Activated naive CD4-positive, alpha-beta T cell treated with anti-CD3 and anti-CD28 coated beads, Interleukin-2, amount 10 ng/mL, durations not matched to agents 7 days and 5 days (primary cell): Measurements from ENCODE around the gene GRIK1.

Experiments used
- CTCF ChIA-PET: fragments of 350-600 bp; sonication (Branson Sonifier 250); formaldehyde crosslinking; loops from one replicate; lab custom pipeline; 2021; ENCODE audit warnings: antibody characterized with exemption; lab: Charles Lee
- DNase-seq: peaks from one replicate; pipeline ENCODE4 v3.0.0-alpha.2; 2020
- H3K27ac Mint-ChIP-seq: one replicate; pipeline ENCODE4 v1.8.0; 2021; ENCODE audit warnings: mild to moderate bottlenecking, moderate library complexity, mixed read lengths
- H3K27me3 Mint-ChIP-seq: one replicate; pipeline ENCODE4 v1.8.0; 2021; ENCODE audit warnings: mild to moderate bottlenecking, mixed read lengths
- H3K36me3 Mint-ChIP-seq: one replicate; pipeline ENCODE4 v1.8.0; 2021; ENCODE audit warnings: mixed read lengths
- H3K4me1 Mint-ChIP-seq: one replicate; pipeline ENCODE4 v1.8.0; 2021; ENCODE audit warnings: mixed read lengths
- H3K4me3 Mint-ChIP-seq: one replicate; pipeline ENCODE4 v1.8.0; 2021; ENCODE audit warnings: mild to moderate bottlenecking, moderate library complexity, mixed read lengths
- H3K9me3 Mint-ChIP-seq: one replicate; pipeline ENCODE4 v1.8.0; 2021; ENCODE audit warnings: mixed read lengths

Gene GRIK1

GRCh38 chr21:29586696-29587095 is 353.1 kb downstream of the GRIK1 start:
- CTCF ChIA-PET, result no interaction called here
- no peaks in the 10 kb centered on the region for H3K36me3 Mint-ChIP-seq

GRCh38 chr21:29585462-29585861 is 354.3 kb downstream of the GRIK1 start:
- H3K4me1 Mint-ChIP-seq, result no peaks in the 10 kb centered on the region
- H3K4me3 Mint-ChIP-seq, result no peak overlapping the region
- DNase-seq, result no peak
- H3K27ac Mint-ChIP-seq, result no peak overlapping the region
- H3K27me3 Mint-ChIP-seq, result no peaks in the 10 kb centered on the region
- CTCF ChIA-PET, result no interaction called here
- no peaks in the 10 kb centered on the region for H3K9me3 Mint-ChIP-seq
- H3K36me3 Mint-ChIP-seq, result no peaks in the 10 kb centered on the region

More at GRCh38 chr21:29586696-29587095, 353.1 kb downstream of the GRIK1 start:
- H3K27ac Mint-ChIP-seq, result no peak overlapping the region
- no peak overlapping the region for H3K4me3 Mint-ChIP-seq
- no peaks in the 10 kb centered on the region for H3K9me3 Mint-ChIP-seq
- H3K4me1 Mint-ChIP-seq, result no peaks in the 10 kb centered on the region
- no peaks in the 10 kb centered on the region for H3K27me3 Mint-ChIP-seq
- no peak for DNase-seq

- H3K4me3 Mint-ChIP-seq, result no peak overlapping the region
- CTCF ChIA-PET, result no interaction called here
- DNase-seq, result no peak
- H3K27me3 Mint-ChIP-seq, result no peaks in the 10 kb centered on the region
- no peaks in the 10 kb centered on the region for H3K36me3 Mint-ChIP-seq
- H3K4me1 Mint-ChIP-seq, result no peaks in the 10 kb centered on the region
- H3K27ac Mint-ChIP-seq, result no peak overlapping the region
- no peaks in the 10 kb centered on the region for H3K9me3 Mint-ChIP-seq
These were observed 356.3 kb downstream of the GRIK1 start for GRCh38 chr21:29583424-29583924.

- DNase-seq, result no peak
- no peak overlapping the region for H3K27ac Mint-ChIP-seq
- CTCF ChIA-PET, result no interaction called here
- H3K36me3 Mint-ChIP-seq, result no peaks in the 10 kb centered on the region
- no peaks in the 10 kb centered on the region for H3K4me1 Mint-ChIP-seq
- H3K4me3 Mint-ChIP-seq, result no peak overlapping the region
- no peaks in the 10 kb centered on the region for H3K9me3 Mint-ChIP-seq
- no peaks in the 10 kb centered on the region for H3K27me3 Mint-ChIP-seq
These were observed 356.9 kb downstream of the GRIK1 start for GRCh38 chr21:29582855-29583254.

- Mint-ChIP-seq H3K27me3 (no peaks in the 10 kb centered on the region), H3K36me3 (no peaks in the 10 kb centered on the region), H3K4me3 (no peak overlapping the region), H3K27ac (no peak overlapping the region), H3K9me3 (no peaks in the 10 kb centered on the region), H3K4me1 (no peaks in the 10 kb centered on the region)
- no peak for DNase-seq
- CTCF ChIA-PET, result no interaction called here
These were observed 358.4 kb downstream of the GRIK1 start for GRCh38 chr21:29581393-29581792.

GRCh38 chr21:29580732-29581285 is 359.0 kb downstream of the GRIK1 start:
- Mint-ChIP-seq H3K27ac (no peak overlapping the region), H3K4me1 (no peaks in the 10 kb centered on the region), H3K36me3 (no peaks in the 10 kb centered on the region), H3K27me3 (no peaks in the 10 kb centered on the region), H3K9me3 (no peaks in the 10 kb centered on the region), H3K4me3 (no peak overlapping the region)
- no peak for DNase-seq
- CTCF ChIA-PET, result no interaction called here

- H3K4me3 Mint-ChIP-seq, result no peak overlapping the region
- no peaks in the 10 kb centered on the region for H3K27me3 Mint-ChIP-seq
- CTCF ChIA-PET, result no interaction called here
- H3K36me3 Mint-ChIP-seq, result no peaks in the 10 kb centered on the region
- H3K27ac Mint-ChIP-seq, result no peak overlapping the region
- no peaks in the 10 kb centered on the region for H3K4me1 Mint-ChIP-seq
- H3K9me3 Mint-ChIP-seq, result no peaks in the 10 kb centered on the region
- DNase-seq, result no peak
These were observed 361.5 kb downstream of the GRIK1 start for GRCh38 chr21:29578306-29578705.

GRCh38 chr21:29571949-29572348 is 367.8 kb downstream of the GRIK1 start:
- Mint-ChIP-seq H3K4me1 (no peaks in the 10 kb centered on the region), H3K36me3 (no peaks in the 10 kb centered on the region), H3K9me3 (no peaks in the 10 kb centered on the region), H3K27me3 (no peaks in the 10 kb centered on the region), H3K27ac (no peak overlapping the region), H3K4me3 (no peak overlapping the region)
- CTCF ChIA-PET, result interaction anchor here (0.6 kb wide), 1 partner anchor 12 kb away, joined by 4 read pairs; no protein-coding TSS in a partner anchor
- DNase-seq, result no peak

- no peaks in the 10 kb centered on the region for H3K9me3 Mint-ChIP-seq
- H3K4me1 Mint-ChIP-seq, result no peaks in the 10 kb centered on the region
- H3K27me3 Mint-ChIP-seq, result no peaks in the 10 kb centered on the region
- no peak overlapping the region for H3K4me3 Mint-ChIP-seq
- no peak overlapping the region for H3K27ac Mint-ChIP-seq
- DNase-seq, result no peak
- no peaks in the 10 kb centered on the region for H3K36me3 Mint-ChIP-seq
- CTCF ChIA-PET, result no interaction called here
These were observed 371.6 kb downstream of the GRIK1 start for GRCh38 chr21:29568020-29568697.

- H3K9me3 Mint-ChIP-seq, result no peaks in the 10 kb centered on the region
These were observed 381.7 kb downstream of the GRIK1 start for GRCh38 chr21:29557931-29558725.

GRCh38 chr21:29557200-29557599 is 382.6 kb downstream of the GRIK1 start:
- no peak for DNase-seq
- CTCF ChIA-PET, result no interaction called here
- Mint-ChIP-seq H3K4me1 (no peaks in the 10 kb centered on the region), H3K27me3 (no peaks in the 10 kb centered on the region), H3K27ac (no peak overlapping the region), H3K9me3 (no peaks in the 10 kb centered on the region), H3K36me3 (no peaks in the 10 kb centered on the region), H3K4me3 (no peak overlapping the region)

More at GRCh38 chr21:29557931-29558725, 381.7 kb downstream of the GRIK1 start:
- H3K4me1 Mint-ChIP-seq, result no peaks in the 10 kb centered on the region
- H3K27me3 Mint-ChIP-seq, result no peaks in the 10 kb centered on the region
- no peak for DNase-seq
- no peaks in the 10 kb centered on the region for H3K36me3 Mint-ChIP-seq
- CTCF ChIA-PET, result interaction anchor here (1.0 kb wide), 1 partner anchor 291 kb away, joined by 3 read pairs; no protein-coding TSS in a partner anchor
- no peak overlapping the region for H3K27ac Mint-ChIP-seq
- H3K4me3 Mint-ChIP-seq, result no peak overlapping the region

GRCh38 chr21:29555601-29556000 is 384.2 kb downstream of the GRIK1 start:
- DNase-seq, result no peak
- Mint-ChIP-seq H3K4me1 (no peaks in the 10 kb centered on the region), H3K27ac (no peak overlapping the region), H3K27me3 (no peaks in the 10 kb centered on the region), H3K9me3 (no peaks in the 10 kb centered on the region), H3K36me3 (no peaks in the 10 kb centered on the region), H3K4me3 (no peak overlapping the region)
- CTCF ChIA-PET, result no interaction called here

- Mint-ChIP-seq H3K27me3 (no peaks in the 10 kb centered on the region), H3K4me3 (no peak overlapping the region), H3K9me3 (no peaks in the 10 kb centered on the region), H3K27ac (no peak overlapping the region), H3K4me1 (no peaks in the 10 kb centered on the region), H3K36me3 (no peaks in the 10 kb centered on the region)
- no peak for DNase-seq
- CTCF ChIA-PET, result no interaction called here
These were observed 389.6 kb downstream of the GRIK1 start for GRCh38 chr21:29550205-29550604.

- H3K9me3 Mint-ChIP-seq, result no peaks in the 10 kb centered on the region
- H3K27me3 Mint-ChIP-seq, result no peaks in the 10 kb centered on the region
- no peak overlapping the region for H3K4me3 Mint-ChIP-seq
- no peaks in the 10 kb centered on the region for H3K4me1 Mint-ChIP-seq
- no peak for DNase-seq
- CTCF ChIA-PET, result interaction anchor here (0.7 kb wide), 1 partner anchor 13 kb away, joined by 3 read pairs; no protein-coding TSS in a partner anchor
- H3K27ac Mint-ChIP-seq, result no peak overlapping the region
- no peaks in the 10 kb centered on the region for H3K36me3 Mint-ChIP-seq
These were observed 390.2 kb downstream of the GRIK1 start for GRCh38 chr21:29549614-29550013.
